Gastrocnemius medialis (tissue), 4 donors: ENCODE data around the gene UNC93A.

Source experiments
- POLR2A ChIP-seq, 2 donors: fragments of 450-650 bp; IDR thresholded peaks; one replicate each; pipeline ENCODE4 v1.6.1; 2017; ENCODE audit warnings: antibody characterized with exemption in 2 of 2, mild to moderate bottlenecking in 2 of 2, moderate library complexity in 2 of 2
- TF ChIP-seq, protein P1 (sequence below), 5 experiments: fragments of 450-650 bp in 3 of 5; fragments of 200-600 bp in 2 of 5; sonication (generic) in 2 of 5; IDR thresholded peaks in 4 of 5; conservative IDR thresholded peaks in 1 of 5; 1 replicate in 4 of 5; 2 replicates in 1 of 5; pipeline ENCODE4 v1.5.1; 2016 to 2019; ENCODE audit warnings: antibody characterized with exemption in 5 of 5, mild to moderate bottlenecking in 3 of 5, moderate library complexity in 3 of 5

DNA sequence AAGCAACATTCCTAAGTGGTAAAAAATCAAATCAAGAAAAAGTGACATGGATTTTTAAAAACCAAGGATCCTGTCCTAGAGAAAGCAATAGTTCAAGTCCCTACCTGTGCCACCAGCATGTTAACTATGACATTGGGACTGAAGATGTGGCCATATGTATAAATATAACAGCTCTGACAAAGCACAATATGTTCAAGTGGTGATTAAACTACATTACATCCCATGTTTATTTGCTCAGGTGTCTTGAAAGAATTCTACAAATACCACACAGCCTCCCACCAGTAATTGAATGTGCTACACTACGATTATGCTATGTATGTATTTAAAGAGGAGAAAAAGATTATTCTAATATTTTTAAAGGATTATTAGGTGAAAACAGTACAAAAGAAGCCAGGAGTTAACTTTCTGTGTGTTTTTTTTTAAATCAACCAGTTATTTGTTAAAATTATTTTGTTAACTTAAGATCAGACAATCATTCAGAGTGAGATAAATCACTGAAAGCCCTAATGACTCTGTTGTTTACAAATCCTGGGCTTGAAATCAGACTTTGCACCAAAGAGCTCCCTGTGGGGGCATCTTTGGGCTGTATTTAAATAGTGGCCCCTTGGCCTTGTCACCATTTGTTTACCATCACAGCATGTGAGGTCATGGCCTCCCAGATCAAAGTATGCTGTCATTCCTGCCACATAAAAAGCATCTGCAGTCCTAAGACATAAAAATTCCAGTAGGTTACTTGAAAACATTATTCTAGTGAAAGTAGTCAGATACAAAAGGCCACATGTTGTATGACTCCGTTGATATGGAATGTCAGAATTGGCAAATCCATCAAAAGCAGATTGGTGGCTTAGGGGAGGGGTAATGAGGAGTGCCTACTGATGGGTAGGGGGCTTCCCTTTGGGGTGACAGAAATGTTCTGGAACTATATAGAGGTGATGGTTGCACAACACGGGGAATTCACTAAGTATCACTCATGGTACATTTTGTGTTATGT lies 50.8 kb downstream of the UNC93A start:
- no peak for TF ChIP-seq POLR2A (IDR thresholded peaks at IDR 0.05)
- TF ChIP-seq, protein P1, sequence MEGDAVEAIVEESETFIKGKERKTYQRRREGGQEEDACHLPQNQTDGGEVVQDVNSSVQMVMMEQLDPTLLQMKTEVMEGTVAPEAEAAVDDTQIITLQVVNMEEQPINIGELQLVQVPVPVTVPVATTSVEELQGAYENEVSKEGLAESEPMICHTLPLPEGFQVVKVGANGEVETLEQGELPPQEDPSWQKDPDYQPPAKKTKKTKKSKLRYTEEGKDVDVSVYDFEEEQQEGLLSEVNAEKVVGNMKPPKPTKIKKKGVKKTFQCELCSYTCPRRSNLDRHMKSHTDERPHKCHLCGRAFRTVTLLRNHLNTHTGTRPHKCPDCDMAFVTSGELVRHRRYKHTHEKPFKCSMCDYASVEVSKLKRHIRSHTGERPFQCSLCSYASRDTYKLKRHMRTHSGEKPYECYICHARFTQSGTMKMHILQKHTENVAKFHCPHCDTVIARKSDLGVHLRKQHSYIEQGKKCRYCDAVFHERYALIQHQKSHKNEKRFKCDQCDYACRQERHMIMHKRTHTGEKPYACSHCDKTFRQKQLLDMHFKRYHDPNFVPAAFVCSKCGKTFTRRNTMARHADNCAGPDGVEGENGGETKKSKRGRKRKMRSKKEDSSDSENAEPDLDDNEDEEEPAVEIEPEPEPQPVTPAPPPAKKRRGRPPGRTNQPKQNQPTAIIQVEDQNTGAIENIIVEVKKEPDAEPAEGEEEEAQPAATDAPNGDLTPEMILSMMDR (IDR thresholded peaks at IDR 0.05 in 4 of 5, conservative IDR thresholded peaks at IDR 0.05 in 1 of 5), result no peak
